Measurements from ENCODE around the gene USP17L19.
"Not testable (repeated sequence)": the region's sequence is repeated elsewhere in the genome, so short reads cannot be mapped to it uniquely, and the experiment has no call there.

DNA sequence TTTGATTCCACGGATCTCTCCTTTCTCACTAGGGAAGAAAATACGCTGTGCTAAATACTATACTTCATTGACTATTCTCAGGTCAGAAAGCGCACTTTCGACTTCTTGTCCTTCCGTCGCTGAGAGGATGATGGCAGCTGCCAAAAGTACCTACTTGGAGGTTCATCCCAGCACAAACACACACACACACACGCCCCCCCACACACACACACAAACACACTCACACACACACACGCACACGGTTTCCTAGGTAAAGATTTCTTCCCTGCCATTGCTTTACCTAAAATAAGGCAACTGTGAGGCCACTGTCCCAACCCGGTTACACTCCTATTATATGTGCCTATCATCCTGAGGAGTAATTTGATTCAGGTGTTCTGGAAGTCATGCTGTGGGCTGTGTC, 18.5 kb downstream of the USP17L19 start:
- TF ChIP-seq, protein P1, sequence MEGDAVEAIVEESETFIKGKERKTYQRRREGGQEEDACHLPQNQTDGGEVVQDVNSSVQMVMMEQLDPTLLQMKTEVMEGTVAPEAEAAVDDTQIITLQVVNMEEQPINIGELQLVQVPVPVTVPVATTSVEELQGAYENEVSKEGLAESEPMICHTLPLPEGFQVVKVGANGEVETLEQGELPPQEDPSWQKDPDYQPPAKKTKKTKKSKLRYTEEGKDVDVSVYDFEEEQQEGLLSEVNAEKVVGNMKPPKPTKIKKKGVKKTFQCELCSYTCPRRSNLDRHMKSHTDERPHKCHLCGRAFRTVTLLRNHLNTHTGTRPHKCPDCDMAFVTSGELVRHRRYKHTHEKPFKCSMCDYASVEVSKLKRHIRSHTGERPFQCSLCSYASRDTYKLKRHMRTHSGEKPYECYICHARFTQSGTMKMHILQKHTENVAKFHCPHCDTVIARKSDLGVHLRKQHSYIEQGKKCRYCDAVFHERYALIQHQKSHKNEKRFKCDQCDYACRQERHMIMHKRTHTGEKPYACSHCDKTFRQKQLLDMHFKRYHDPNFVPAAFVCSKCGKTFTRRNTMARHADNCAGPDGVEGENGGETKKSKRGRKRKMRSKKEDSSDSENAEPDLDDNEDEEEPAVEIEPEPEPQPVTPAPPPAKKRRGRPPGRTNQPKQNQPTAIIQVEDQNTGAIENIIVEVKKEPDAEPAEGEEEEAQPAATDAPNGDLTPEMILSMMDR (IDR thresholded peaks at IDR 0.05; ENCODE audit: low read length) = not testable (repeated sequence)
- not testable (repeated sequence) for TF ChIP-seq EZH2phosphoT487 (IDR thresholded peaks at IDR 0.05; ENCODE audit: low read length)

Measured in MM.1S (cell line).